MCF 10A (cell line): ENCODE measurements around the gene CABP1. TPM values are rescaled to one million over a fixed set of nuclear protein-coding genes. Genes with fewer than 3 reads are reported as not detected.

Experiments used
- BruUV-seq: library from RNA; stranded (reverse); fragments of 400-500 nt; replicated peaks from 2 replicates; lab custom pipeline; 2021; lab: Mats Ljungman, UMichigan
- CTCF ChIA-PET: fragments of 300-600 bp; sonication (Branson Sonifier 250); formaldehyde crosslinking; extraction: SDS; loops from one replicate; lab custom pipeline; 2021; ENCODE audit warnings: antibody characterized with exemption, inconsistent platforms; lab: Yijun Ruan, JAX
- POLR2A ChIA-PET: fragments of 300-600, 350-650 bp; sonication (Branson Sonifier 250); formaldehyde crosslinking; extraction: SDS; loops from one replicate; lab custom pipeline; 2020; ENCODE audit warnings: antibody characterized with exemption, inconsistent platforms; lab: Yijun Ruan, JAX
- DNase-seq: peaks from one replicate; pipeline ENCODE4 v3.0.0-alpha.2; 2018; ENCODE audit not compliant: unreplicated experiment
- H3K27ac Mint-ChIP-seq: one replicate; pipeline ENCODE4 v1.8.0; 2022; ENCODE audit warnings: mild to moderate bottlenecking, low read depth, mixed read lengths; ENCODE audit not compliant: unreplicated experiment
- H3K27me3 Mint-ChIP-seq: one replicate; pipeline ENCODE4 v1.8.0; 2022; ENCODE audit warnings: mixed read lengths; ENCODE audit not compliant: insufficient read depth, unreplicated experiment
- H3K36me3 Mint-ChIP-seq: one replicate; pipeline ENCODE4 v1.8.0; 2022; ENCODE audit warnings: mild to moderate bottlenecking, moderate library complexity, mixed read lengths; ENCODE audit not compliant: insufficient read depth, unreplicated experiment
- H3K4me1 Mint-ChIP-seq: one replicate; pipeline ENCODE4 v1.8.0; 2022; ENCODE audit warnings: mixed read lengths; ENCODE audit not compliant: insufficient read depth, unreplicated experiment
- H3K4me3 Mint-ChIP-seq: one replicate; pipeline ENCODE4 v1.8.0; 2022; ENCODE audit warnings: mild to moderate bottlenecking, moderate library complexity, mixed read lengths; ENCODE audit not compliant: unreplicated experiment
- H3K9me3 Mint-ChIP-seq: one replicate; pipeline ENCODE4 v1.8.0; 2022; ENCODE audit warnings: mixed read lengths; ENCODE audit not compliant: unreplicated experiment
- intact Hi-C: fragments of 100-400 bp; cut with micrococcal nuclease; formaldehyde crosslinking; loops from 2 replicates; pipeline ENCODE4 v1.14.1; 2022
- total RNA-seq: library from RNA; stranded (reverse); gene quantifications from 2 replicates; pipeline ENCODE4 v1.2.3, GENCODE V29; 2022
- TF ChIP-seq, protein P1 (sequence below): fragments of 200-600 bp; IDR thresholded peaks from one replicate; pipeline ENCODE4 v1.8.0; 2022; ENCODE audit warnings: antibody characterized with exemption, mild to moderate bottlenecking; ENCODE audit not compliant: unreplicated experiment

CABP1 gene
- total RNA-seq, 1 experiment from 2014 or later, result not detected

DNA sequence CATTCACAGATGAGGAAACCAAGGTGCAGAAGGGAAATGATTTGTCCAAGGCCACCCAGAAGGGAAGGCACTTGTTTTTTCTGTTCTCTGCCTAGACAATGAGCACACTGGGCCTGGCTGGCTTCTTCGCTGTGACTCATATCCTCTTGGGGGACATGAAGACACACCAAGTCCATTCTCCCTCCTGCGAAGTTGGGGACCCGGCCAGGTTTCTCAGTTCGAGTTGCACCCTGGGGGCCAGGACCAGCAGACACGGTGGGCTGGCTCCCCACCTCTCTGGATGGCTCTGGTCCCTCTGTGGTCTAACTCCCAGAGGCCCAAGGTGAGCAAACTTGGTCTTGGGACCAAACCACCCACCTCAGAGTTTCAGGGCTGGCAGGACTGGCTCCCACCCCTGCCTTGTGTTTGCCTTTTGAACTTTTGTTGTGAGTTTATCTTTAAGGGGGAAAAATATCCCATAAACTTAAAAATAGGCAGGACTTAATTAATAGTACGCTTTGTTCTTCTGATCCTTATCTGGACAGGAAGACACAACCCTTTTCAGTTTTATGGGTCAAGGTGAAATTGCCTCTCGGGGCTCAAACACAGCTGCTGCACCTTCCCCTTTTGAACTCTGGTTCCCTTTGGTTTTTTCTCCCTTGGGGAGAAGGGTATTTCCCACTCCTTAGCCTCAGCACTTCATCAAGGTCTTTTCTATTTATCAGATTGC is 37.5 kb downstream of the CABP1 start:
- intact Hi-C loops, result no loop called here
- H3K27ac Mint-ChIP-seq, result no peak overlapping the region
- no peaks in the 10 kb centered on the region for H3K4me1 Mint-ChIP-seq
- no peaks in the 10 kb centered on the region for H3K36me3 Mint-ChIP-seq
- CTCF ChIA-PET, result interaction anchor here (0.6 to 1.0 kb wide), 2 partner anchors 18 to 29 kb away, joined by 3 to 5 read pairs; no protein-coding TSS in a partner anchor
- POLR2A ChIA-PET, result interaction anchor here (1.0 kb wide), 1 partner anchor 96 kb away, joined by 3 read pairs; the partner anchor contains the start of gene POP5
- DNase-seq, result peak; percentile 71
- no peak overlapping the region for H3K4me3 Mint-ChIP-seq
- H3K9me3 Mint-ChIP-seq, result no peaks in the 10 kb centered on the region
- TF ChIP-seq, protein P1, sequence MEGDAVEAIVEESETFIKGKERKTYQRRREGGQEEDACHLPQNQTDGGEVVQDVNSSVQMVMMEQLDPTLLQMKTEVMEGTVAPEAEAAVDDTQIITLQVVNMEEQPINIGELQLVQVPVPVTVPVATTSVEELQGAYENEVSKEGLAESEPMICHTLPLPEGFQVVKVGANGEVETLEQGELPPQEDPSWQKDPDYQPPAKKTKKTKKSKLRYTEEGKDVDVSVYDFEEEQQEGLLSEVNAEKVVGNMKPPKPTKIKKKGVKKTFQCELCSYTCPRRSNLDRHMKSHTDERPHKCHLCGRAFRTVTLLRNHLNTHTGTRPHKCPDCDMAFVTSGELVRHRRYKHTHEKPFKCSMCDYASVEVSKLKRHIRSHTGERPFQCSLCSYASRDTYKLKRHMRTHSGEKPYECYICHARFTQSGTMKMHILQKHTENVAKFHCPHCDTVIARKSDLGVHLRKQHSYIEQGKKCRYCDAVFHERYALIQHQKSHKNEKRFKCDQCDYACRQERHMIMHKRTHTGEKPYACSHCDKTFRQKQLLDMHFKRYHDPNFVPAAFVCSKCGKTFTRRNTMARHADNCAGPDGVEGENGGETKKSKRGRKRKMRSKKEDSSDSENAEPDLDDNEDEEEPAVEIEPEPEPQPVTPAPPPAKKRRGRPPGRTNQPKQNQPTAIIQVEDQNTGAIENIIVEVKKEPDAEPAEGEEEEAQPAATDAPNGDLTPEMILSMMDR, result no peak
- no peaks in the 10 kb centered on the region for H3K27me3 Mint-ChIP-seq
- BruUV-seq, result no TSS peak

DNA sequence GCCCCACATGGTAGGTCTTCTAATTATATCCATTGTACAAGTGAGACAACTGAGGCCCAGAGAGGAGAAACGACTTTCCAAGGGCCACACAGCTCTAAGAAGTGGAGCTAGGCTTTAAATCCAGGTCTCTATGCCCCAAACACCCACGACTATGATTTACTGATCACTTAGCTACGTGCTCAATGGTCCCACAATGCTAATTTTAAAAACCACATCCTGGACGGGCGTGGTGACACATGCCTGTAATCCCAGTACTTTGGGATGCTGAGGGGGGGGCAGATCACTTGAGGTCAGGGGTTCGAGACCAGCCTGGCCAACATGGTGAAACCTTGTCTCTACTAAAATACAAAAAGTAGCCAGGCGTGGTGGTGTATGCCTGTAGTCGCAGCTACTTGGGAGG is 38.1 kb downstream of the CABP1 start:
- Mint-ChIP-seq H3K27me3 (no peaks in the 10 kb centered on the region), H3K4me3 (no peak overlapping the region), H3K9me3 (no peaks in the 10 kb centered on the region), H3K36me3 (no peaks in the 10 kb centered on the region), H3K4me1 (no peaks in the 10 kb centered on the region), H3K27ac (no peak overlapping the region)
- POLR2A ChIA-PET, result interaction anchor here (1.0 kb wide), 1 partner anchor 97 kb away, joined by 3 read pairs; the partner anchor contains the start of gene POP5
- peak; percentile 1 for DNase-seq
- CTCF ChIA-PET, result interaction anchor here (0.9 to 1.0 kb wide), 2 partner anchors 29 to 31 kb away, joined by 3 to 5 read pairs; no protein-coding TSS in a partner anchor
- intact Hi-C loops, result no loop called here
- no TSS peak for BruUV-seq
- TF ChIP-seq, protein P1, result no peak

DNA sequence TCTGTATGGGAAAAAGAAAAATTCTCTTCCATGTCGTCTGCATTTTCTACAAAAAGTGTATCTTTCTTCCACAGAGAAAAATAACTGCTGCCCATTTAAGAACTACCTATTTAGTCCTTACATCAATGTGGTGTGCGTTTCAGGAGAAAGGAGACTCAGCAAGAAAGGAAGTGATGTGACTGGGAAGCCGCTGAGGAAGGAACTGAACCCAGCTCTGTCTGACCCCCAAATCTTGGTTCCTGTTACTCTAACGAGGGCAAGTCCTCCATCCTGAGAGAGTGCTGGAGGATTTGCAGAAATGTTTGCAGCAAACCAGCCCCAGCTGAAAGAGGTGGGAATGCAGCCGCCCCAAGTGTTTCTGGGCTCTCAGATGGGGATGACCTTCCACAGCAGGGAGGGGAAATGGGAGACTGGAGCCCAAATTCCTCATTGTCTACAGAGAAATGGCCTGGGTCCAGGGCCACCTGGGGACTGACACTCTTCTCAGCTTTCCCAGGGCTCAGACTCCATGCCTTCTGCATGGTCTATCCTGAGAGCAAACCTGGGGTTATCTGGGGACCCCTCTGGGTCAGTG is 39.8 kb downstream of the CABP1 start:
- H3K27me3 Mint-ChIP-seq, result no peaks in the 10 kb centered on the region
- TF ChIP-seq, protein P1, result no peak
- intact Hi-C loops, result no loop called here
- ChIA-PET CTCF (interaction anchor here (0.8 kb wide), 1 partner anchor 38 kb away, joined by 3 read pairs; no protein-coding TSS in a partner anchor), POLR2A (no interaction called here)
- no peak overlapping the region for H3K4me3 Mint-ChIP-seq
- H3K4me1 Mint-ChIP-seq, result peaks cover 9% of the 10 kb centered on the region
- H3K27ac Mint-ChIP-seq, result no peak overlapping the region
- no peak for DNase-seq
- BruUV-seq, result no TSS peak
- H3K36me3 Mint-ChIP-seq, result no peaks in the 10 kb centered on the region
- H3K9me3 Mint-ChIP-seq, result no peaks in the 10 kb centered on the region

DNA sequence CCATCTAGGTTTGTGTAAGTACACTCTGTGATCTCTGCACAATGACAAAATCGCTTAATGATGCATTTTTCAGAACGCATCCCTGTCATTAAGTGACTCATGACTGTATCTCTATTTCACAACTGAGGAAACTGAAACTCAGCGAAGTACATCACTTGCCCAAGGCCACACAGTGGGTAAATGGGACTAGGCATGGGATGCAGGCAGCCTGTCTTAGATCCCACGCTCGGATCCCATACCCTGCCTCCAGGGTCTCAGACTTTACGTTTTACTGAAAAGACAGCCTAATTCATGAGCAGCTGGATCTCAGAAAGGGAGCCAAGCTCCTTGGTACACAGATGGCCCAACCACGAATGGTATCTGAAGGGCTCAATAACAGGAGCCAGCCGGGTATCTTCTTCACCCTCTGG is 44.1 kb downstream of the CABP1 start:
- Mint-ChIP-seq H3K27me3 (no peaks in the 10 kb centered on the region), H3K4me3 (no peak overlapping the region), H3K36me3 (no peaks in the 10 kb centered on the region), H3K27ac (peak overlapping the region; percentile 16), H3K9me3 (no peaks in the 10 kb centered on the region), H3K4me1 (peaks cover 25% of the 10 kb centered on the region)
- ChIA-PET POLR2A (no interaction called here), CTCF (interaction anchor here (1.3 to 1.7 kb wide), 2 partner anchors 10 to 35 kb away, joined by 3 to 6 read pairs; no protein-coding TSS in a partner anchor)
- no TSS peak for BruUV-seq
- TF ChIP-seq, protein P1, result no peak
- DNase-seq, result peak; percentile 81
- intact Hi-C loops, result no loop called here
